Esophagus squamous epithelium (tissue), 4 donors: ENCODE measurements around the gene EIF3A.

ENCODE experiments used
- CTCF ChIP-seq, 6 experiments: fragments of 450-650 bp in 4 of 6; fragments of 200-600 bp in 2 of 6; sonication (generic) in 2 of 6; IDR thresholded peaks; one replicate each; pipeline ENCODE4 v1.5.1; 2016 to 2019; ENCODE audit warnings: antibody characterized with exemption in 6 of 6, mild to moderate bottlenecking in 4 of 6, moderate library complexity in 4 of 6
- POLR2A ChIP-seq, 4 donors: fragments of 450-650 bp; IDR thresholded peaks; one replicate each; pipeline ENCODE4 v1.6.1; 2017; ENCODE audit warnings: antibody characterized with exemption in 4 of 4, mild to moderate bottlenecking in 4 of 4, moderate library complexity in 3 of 4

GRCh38 chr10:119120875-119121274 is 40.3 kb upstream of the EIF3A start:
- TF ChIP-seq CTCF (IDR thresholded peaks at IDR 0.05), result no peak
- TF ChIP-seq POLR2A (IDR thresholded peaks at IDR 0.05), result no peak
